ENCODE data around the gene MACO1.
A peak's percentile ranks its signal among the peaks of the same experiment; 100 is the strongest.
"Not testable (repeated sequence)": the region's sequence is repeated elsewhere in the genome, so short reads cannot be mapped to it uniquely, and the experiment has no call there.

Gene MACO1

DNA sequence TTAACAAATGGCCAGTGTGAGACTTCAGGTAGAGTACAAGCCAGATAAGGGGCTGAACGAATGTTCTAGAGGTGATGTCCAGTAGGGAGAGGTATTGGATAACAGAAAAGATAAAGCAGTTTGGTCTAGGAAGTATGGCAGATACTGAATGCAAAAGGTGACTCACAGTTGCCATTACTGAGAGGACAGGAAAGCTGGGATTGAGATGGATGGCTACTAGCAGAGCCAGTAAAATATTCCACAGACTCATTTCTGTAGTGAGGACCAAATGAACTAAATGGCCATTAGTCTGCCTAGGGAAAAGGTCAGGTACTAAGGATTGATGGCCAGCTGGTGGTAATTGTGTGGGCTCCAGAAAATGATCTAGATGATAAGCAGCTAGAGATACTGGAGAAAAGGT, 11.5 kb downstream of the MACO1 start:
- TF ChIP-seq, protein P1, sequence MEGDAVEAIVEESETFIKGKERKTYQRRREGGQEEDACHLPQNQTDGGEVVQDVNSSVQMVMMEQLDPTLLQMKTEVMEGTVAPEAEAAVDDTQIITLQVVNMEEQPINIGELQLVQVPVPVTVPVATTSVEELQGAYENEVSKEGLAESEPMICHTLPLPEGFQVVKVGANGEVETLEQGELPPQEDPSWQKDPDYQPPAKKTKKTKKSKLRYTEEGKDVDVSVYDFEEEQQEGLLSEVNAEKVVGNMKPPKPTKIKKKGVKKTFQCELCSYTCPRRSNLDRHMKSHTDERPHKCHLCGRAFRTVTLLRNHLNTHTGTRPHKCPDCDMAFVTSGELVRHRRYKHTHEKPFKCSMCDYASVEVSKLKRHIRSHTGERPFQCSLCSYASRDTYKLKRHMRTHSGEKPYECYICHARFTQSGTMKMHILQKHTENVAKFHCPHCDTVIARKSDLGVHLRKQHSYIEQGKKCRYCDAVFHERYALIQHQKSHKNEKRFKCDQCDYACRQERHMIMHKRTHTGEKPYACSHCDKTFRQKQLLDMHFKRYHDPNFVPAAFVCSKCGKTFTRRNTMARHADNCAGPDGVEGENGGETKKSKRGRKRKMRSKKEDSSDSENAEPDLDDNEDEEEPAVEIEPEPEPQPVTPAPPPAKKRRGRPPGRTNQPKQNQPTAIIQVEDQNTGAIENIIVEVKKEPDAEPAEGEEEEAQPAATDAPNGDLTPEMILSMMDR (IDR thresholded peaks at IDR 0.05; ENCODE audit: low read depth, low read length, missing control alignments) = peak; percentile 7
- Histone ChIP-seq H3K27me3 (replicated peaks) (no peaks in the 10 kb centered on the region), H3K4me3 (ENCODE audit: low read depth, low read length) (no peak overlapping the region), H3K27ac (no peak overlapping the region), H3K36me3 (replicated peaks) (peaks cover 4% of the 10 kb centered on the region)
- peak; percentile 12 for DNase-seq
- in situ Hi-C loops (cut with HindIII; ENCODE audit: low pct_ligation_motif_present, low sequenced_read_pairs) = no loop called here

DNA sequence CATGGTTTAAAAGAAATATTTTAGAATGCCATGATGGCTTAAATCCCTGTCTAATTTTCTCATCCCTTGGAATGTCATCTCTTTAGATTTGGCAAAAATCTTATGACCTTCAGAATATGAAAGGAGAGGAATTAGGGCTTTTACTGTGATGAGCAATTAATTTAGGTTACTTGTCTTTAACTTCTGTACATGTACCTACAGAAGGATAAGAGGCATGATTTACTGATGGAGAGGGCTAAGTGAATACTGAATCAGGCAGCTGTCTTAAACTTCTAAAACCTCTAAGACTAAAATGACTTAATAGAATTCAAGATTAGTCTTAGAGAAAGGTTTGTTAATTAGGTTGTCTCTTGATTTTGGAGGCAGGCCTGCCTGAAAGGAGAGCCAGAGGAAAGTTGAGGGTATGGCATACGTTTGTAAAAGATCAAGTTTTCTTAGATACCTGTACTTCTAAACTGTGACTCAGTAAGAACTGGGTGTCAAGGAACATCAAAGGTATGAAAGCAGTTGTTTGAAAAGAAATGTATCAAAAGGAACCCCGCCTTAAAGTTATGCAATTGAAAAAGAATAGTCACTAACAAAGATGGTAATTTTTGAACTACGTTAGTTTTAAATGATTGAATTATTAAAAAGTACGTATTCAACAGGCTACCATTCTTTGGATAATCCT, 12.5 kb downstream of the MACO1 start:
- in situ Hi-C loops (cut with HindIII; ENCODE audit: low pct_ligation_motif_present, low sequenced_read_pairs) = no loop called here
- Histone ChIP-seq H3K27me3 (replicated peaks) (no peaks in the 10 kb centered on the region), H3K36me3 (replicated peaks) (peaks cover 5% of the 10 kb centered on the region), H3K27ac (no peak overlapping the region), H3K4me3 (ENCODE audit: low read depth, low read length) (no peak overlapping the region)
- no peak for DNase-seq
- TF ChIP-seq, protein P1 (IDR thresholded peaks at IDR 0.05; ENCODE audit: low read depth, low read length, missing control alignments) = no peak

- H3K27me3 ChIP-seq (replicated peaks); DNase-seq; in situ Hi-C loops (cut with HindIII; ENCODE audit: low pct_ligation_motif_present, low sequenced_read_pairs); H3K4me3 ChIP-seq (ENCODE audit: low read depth, low read length); H3K36me3 ChIP-seq (replicated peaks); H3K27ac ChIP-seq: not testable (repeated sequence)
These were observed 13.9 kb downstream of the MACO1 start for GRCh38 chr1:25444604-25445003.

DNA sequence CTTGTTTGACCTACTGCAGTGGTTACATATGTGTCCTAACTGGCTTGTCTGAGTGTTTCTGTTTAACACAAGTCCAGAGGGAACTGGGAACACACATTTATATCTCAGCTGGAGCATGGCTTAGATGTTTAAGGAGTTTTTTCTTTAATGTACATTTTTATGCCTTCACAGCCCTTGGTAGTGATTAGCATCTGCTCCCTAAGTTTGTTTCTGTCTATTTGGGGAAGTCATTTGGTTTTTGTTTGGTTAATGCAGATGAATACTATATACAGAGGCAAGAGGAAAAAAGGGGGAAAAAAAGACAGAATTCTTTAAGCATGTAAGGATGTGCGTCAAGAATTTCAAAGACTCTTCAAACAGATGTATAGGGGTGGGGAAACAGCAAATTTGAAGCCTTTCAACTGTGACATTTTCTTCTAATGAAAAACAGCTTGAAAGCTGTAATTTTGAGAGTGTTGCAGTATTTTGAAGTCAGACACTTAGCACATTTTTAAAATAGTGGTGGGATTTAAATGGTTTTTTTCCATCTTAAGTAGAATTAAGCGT, 15.4 kb downstream of the MACO1 start:
- peaks cover 9% of the 10 kb centered on the region for H3K36me3 ChIP-seq (replicated peaks)
- no peak overlapping the region for H3K4me3 ChIP-seq (ENCODE audit: low read depth, low read length)
- no peak for DNase-seq
- H3K27ac ChIP-seq = no peak overlapping the region
- no peaks in the 10 kb centered on the region for H3K27me3 ChIP-seq (replicated peaks)
- TF ChIP-seq, protein P1 (IDR thresholded peaks at IDR 0.05; ENCODE audit: low read depth, low read length, missing control alignments) = no peak
- in situ Hi-C loops (cut with HindIII; ENCODE audit: low pct_ligation_motif_present, low sequenced_read_pairs) = no loop called here

DNA sequence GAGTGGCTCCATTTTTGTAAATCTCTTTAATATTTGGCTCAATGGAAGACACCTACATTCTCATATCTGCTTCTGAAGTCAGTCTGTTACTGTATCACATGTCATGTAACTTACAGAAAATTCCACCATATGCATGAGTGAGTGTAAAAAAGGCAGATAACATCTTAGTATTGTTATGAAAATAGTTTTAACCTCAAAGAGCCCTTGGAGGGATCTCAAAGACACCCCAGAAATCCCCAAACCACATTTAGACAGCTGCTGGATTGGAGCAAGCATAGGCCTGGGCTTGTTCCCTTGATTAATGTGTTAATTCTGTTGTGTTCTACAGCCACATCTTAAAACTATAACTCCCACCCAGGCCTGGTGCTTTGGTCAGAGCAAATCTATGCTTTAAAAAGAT, 16.9 kb downstream of the MACO1 start:
- DNase-seq = no peak

DNA sequence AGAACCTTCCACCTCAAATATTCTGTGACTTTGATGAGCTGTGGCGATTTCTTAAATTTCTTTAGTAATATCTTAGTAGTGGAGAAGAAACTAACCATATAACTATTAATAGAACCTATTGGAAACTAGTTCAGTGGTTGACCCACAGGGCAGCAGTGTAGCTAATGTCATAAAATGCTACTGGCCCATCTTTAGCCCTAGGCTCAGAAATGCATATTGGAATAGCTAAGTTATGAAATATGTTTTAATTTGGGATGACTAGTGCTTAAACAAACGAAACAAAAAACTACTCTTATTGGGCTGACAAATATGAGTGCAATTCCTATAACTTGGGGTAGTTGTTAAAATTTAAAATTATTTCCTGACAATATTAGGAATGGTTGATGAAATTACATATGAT, 20.2 kb downstream of the MACO1 start:
- H3K4me3 ChIP-seq (ENCODE audit: low read depth, low read length) = no peak overlapping the region
- peaks cover 9% of the 10 kb centered on the region for H3K36me3 ChIP-seq (replicated peaks)
- in situ Hi-C loops (cut with HindIII; ENCODE audit: low pct_ligation_motif_present, low sequenced_read_pairs) = no loop called here
- no peak overlapping the region for H3K27ac ChIP-seq
- TF ChIP-seq, protein P1 (IDR thresholded peaks at IDR 0.05; ENCODE audit: low read depth, low read length, missing control alignments) = no peak
- DNase-seq = no peak
- no peaks in the 10 kb centered on the region for H3K27me3 ChIP-seq (replicated peaks)

More for the DNA sequence above, 16.9 kb downstream of the MACO1 start:
- in situ Hi-C loops (cut with HindIII; ENCODE audit: low pct_ligation_motif_present, low sequenced_read_pairs) = no loop called here
- H3K27me3 ChIP-seq (replicated peaks) = no peaks in the 10 kb centered on the region
- no peak overlapping the region for H3K4me3 ChIP-seq (ENCODE audit: low read depth, low read length)
- no peak overlapping the region for H3K27ac ChIP-seq
- TF ChIP-seq, protein P1 (IDR thresholded peaks at IDR 0.05; ENCODE audit: low read depth, low read length, missing control alignments) = no peak
- H3K36me3 ChIP-seq (replicated peaks) = peaks cover 9% of the 10 kb centered on the region
